NCI-H748 (cell line): Measurements from ENCODE around the gene SLC13A2.
A peak's percentile ranks its signal among the peaks of the same experiment; 100 is the strongest.

Experiments
- DNase-seq: peaks from one replicate; lab custom pipeline; 2025; ENCODE audit not compliant: unreplicated experiment; lab: John Stamatoyannopoulos, UW

Gene SLC13A2

DNA sequence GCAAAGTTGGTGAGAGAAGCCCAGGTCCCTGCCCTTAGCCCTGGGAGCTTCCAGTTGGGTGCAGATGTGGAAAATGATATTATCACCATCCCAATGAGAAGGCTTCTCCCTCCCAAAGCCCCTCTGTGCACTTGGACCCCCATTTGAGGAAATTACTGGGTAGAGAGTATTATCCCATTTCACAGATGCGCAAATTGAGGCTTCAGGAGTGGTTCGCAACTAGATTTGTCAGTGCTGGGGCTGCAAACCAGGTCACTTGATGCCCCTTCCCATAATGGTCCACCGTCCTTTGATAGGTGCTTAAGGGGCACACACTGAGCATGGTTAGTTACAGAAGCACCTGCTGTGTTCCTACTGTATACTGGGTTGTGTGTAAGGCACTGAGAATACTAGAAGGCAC is 18.4 kb downstream of the SLC13A2 start:
- DNase-seq = no peak

DNA sequence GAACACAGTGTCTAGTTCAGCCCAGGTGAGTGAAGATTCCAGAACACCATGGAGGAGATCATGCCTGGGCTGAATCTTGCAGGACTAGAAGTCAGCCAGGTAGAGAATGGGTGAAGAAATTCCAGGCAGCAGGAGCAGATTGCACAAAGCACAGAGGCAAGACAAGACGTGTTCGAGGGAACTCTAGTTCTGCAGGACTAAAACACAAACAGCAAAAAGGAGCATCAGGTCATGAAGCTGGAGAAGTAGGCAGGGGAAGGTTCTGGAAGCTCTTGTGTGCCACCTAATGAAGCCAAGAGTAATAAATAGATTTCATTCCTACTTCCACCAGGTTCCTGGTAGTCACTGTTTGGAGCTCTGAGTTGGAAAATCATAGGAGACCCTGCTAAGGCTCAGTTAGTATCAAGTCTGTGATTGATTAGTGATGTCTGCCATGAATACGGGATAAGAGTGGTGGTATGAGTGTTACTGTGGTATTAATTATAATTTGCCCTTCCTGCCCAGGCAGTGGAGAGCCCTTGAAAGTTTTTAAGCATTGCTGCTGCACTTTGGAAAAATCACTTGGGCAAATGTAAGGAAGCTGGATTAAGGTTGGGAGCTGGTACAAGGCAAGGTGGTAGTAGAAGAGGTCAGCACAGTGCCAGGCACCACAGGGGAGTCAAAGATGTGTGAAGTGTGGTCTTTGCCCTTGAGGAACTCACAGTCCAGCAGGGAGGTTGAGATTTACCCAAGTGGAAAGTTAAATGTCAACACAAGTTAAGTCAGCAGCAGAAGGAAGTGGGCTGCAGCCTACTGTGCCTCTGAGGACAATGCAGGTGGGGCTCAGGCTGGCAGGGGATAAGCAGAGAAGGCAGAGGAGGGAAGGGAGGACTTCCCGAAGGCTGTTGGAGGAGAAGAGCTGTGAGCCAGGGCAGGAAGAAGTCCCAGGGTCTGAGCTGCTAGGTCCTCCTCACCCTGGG is 19.2 kb downstream of the SLC13A2 start:
- DNase-seq = no peak

DNA sequence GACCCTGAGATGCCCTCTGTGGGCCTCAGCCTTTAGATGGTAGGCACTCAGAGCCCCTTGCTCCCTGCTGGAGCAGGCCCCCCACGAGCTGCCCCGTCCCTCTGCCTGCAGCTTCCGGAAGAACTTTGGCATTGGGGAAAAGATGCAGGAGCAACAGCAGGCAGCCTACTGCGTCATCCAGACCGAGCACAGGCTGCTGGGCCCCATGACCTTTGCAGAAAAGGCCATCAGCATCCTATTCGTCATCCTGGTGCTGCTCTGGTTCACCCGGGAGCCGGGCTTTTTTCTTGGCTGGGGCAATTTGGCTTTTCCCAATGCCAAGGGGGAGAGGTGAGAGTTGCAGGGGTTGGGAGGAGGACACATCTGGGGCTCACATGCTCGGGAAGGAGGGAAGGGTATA is 20.0 kb downstream of the SLC13A2 start:
- no peak for DNase-seq

DNA sequence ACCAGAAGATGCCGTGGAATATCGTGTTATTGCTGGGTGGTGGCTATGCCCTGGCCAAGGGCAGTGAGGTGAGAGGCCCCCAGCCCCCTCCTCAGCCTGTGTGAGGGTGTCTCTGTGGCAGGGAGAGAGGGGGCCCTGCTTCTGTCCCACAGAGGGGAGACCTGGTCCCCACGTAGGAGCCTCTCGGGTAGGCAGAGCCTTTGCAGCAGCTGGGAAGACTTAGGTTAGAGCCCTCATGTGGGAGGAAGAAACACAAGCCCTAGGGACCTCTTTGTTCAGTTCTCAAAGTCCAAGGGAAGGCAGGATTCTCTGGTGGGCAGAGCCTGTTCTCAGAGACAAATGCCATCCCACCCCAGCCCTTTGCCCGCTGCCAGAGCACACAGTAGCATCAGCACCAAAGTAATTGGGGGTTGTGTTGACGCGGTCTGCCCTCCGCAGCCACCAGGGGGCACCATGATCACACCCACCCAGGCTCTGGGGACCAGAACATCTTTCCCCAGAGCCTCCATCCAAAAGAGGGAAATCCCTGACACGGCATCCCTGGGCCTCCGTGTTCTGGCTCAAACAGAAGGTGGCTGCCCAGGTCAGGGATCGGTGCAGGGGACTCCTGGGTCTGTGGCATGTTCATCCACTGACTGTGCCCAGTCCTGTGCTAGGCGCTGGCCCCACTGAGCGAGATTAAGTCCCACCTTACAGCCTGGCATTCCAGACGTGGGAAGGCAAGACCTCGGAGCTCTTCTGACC is 21.2 kb downstream of the SLC13A2 start:
- DNase-seq = peak; percentile 73

DNA sequence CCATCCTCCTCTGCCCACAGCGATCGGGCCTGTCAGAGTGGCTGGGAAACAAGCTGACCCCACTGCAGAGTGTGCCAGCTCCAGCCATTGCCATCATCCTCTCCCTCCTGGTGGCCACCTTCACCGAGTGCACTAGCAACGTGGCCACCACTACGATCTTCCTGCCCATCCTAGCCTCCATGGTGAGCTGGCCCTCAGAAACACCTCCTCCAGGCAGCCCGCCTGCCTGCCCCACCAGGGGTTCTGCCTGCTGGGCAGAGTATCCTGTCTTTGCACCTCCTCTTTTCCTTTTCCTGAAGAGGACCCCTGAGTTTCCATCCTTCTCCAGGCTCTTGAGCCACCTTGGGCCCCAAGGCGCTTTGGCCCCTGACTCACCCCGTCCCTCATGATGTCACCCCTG is 22.2 kb downstream of the SLC13A2 start:
- DNase-seq = no peak

DNA sequence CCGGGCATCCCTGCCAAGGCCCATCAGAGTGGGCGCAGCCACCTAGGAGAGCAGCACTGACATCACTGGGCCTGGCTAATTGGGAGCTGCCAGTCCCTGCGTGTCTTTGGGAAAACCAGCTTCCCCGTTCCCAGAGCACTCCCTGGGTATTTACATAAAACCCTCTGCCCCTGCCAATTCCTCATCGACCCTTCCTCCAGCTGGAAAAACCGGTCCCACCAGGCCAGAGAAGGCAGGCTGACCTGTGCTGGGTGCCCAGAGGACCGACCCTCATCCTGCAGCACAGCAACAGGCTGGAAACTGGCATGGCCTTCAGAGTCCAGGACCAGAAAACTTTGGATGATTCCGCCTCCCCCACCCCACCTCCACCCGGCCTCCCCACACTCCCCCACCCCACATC is 24.5 kb downstream of the SLC13A2 start:
- peak; percentile 87 for DNase-seq

DNA sequence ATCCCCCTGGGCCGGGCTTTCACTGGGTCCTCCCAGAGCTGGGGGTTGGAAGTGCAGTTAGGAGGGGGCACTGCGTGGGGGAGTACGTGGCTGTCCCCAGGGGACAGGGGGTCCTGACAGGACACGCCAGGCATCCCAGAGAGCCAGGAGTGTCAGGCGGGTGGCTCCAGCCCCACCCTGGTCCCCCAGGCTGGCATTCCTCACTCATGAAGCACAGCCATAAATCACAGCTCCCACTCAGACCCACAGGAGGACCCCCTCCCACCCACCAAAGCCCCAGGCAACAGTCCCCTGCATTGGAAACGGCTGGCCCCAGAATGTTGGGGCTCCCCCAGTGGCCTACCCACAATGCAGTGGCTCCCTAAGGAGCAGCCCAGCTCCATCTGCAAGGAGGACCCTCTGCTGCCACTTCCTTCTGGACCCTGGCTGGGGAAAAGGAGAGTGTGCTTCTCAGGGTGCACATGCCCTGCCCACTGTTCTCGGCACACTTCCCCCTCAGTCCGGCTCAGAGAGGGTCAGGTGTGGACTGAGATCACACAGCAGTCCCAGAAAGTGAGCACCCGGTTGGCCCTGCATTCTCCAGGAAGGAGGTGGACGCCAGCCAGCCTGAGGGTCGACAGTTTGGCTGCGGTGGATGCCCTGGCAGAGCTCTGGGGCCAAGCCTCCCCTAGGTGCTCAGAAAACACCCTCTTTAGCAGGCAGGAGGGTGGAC is 25.4 kb downstream of the SLC13A2 start:
- DNase-seq = no peak

DNA sequence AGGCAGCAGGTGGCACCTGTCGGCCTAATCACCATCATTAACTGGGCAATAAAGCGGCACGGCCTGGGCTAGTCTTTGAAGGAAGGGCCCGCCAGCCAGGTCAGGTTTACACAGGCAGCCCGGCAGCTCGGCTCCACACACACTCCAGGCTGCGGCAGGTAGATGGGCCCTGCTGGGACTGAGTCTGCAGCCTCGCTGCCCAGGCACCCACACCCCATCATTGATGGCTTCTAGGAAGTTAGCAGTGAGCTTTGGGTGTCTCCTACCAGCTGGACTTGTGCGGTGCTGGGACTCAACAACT is 25.9 kb downstream of the SLC13A2 start:
- peak; percentile 76 for DNase-seq

DNA sequence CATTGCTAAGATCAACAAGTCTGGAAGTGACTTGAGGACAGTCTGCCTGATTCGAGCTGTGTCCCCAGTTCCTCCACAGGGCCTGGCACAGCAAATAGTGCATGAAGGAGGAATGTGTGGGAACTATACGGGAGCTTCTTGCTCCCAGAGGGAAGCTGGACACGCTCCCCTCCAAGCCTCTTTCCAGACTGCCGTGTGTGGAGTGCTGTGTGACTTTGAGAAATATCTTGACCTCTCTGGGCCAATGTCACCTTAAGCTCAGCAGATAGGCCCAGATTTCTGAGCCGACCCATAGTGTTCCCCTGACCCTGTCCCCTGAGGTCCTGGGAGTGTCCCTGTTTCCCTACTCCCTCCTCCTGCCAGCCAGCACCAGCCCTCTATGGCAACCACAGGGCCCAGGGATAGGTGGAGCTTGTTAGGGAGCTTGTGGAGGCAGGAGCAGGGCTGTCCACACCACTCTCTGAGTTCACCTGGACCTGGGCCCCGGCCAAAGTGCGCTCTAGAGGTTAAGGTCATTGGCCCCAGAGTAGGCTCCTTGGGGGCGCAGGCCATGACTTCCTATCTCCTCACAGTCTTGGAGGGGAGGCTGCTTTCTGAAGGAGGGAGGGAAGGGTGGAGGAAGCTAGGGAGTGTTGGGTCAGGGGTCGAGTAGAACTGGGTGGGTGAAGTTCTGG is 26.4 kb downstream of the SLC13A2 start:
- DNase-seq = no peak

DNA sequence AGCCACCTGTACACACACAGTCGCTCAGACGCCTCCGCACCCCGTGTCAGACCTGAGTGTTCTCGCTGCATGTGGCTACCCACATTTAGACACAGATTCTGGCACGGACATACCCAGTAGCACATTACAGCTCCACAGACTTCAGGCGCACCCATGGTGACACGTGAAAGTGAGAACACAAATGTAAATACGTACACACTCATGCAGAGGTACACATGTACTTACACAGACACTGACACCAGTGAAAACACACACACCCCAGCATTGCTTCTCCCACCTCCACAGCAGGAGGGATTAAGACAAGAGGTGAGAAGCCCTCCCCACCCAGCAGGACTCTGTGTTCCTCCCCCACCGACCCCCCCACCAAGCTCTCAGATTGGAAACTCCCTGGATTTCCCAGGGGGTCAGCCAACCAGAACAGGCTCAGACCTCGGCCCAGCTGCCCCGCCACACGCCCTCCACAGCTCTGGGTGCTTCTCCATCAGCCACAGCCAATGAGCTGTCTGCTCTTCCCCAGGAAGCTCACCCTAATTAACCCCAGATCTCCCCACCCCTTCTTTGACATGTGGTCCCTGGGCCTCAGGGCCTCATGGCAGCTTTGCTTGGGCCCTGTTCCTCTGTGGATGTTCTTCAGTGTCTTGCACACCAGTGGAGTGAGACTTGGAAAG is 27.4 kb downstream of the SLC13A2 start:
- DNase-seq = no peak

DNA sequence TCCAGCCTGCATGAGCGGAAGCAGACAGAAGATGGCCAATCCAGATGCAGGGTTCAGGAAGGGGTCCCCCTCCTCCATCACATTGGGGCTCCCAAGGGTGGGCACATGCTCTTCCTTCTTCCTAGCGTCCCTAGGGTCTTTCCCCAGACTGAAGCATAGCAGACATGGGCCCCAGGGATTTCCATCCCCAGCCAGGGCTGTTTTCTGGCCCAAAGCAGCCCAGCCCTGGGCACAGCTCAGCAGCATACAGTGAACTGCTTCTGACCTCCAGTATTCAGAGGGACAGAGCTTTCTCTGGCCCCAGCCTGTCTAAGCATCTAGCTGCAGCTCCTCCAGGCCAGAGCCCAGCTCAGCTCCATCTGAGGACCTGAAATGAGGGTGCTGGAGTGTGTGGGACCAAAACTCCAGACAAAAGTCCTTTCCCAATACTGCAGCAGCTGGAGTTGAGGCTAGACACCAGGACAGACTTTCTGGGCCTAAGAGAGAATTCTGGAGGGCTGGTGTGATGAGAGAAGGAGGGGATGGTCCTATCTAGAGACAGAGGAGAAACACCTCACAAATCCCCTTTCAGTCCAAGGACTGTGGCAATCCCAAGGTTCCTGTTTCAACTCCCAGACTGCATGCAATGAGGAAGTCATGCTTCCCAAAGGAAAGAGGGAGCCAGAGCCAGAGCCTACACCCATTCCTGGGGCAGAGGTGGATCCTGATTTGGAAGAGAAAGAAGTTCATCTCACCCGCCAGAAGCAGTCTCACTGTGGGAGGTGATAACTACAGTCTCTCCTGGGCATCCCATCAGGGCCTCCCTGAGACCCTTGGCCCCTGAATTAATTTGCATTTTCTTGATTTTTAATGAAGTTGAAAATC is 28.2 kb downstream of the SLC13A2 start:
- DNase-seq = no peak

DNA sequence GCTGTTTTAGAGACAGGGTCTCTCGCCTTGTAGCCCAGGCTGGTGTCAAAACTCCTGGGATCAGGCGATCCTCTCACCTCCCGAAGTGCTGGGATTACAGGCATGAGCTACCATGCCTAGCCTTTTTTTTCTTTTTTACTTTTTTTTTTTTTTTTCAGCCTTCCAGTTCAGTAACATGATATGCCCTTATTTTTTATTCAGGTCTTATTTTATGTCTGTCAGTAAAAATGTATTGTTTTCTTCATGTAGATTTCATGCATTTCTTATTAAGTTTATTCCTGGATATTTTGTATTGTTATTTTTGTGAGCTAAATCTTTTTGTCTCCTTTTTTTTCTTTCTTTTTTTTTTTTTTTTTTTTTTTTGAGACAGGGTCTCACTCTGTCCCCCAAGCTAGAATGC is 30.0 kb downstream of the SLC13A2 start:
- no peak for DNase-seq

DNA sequence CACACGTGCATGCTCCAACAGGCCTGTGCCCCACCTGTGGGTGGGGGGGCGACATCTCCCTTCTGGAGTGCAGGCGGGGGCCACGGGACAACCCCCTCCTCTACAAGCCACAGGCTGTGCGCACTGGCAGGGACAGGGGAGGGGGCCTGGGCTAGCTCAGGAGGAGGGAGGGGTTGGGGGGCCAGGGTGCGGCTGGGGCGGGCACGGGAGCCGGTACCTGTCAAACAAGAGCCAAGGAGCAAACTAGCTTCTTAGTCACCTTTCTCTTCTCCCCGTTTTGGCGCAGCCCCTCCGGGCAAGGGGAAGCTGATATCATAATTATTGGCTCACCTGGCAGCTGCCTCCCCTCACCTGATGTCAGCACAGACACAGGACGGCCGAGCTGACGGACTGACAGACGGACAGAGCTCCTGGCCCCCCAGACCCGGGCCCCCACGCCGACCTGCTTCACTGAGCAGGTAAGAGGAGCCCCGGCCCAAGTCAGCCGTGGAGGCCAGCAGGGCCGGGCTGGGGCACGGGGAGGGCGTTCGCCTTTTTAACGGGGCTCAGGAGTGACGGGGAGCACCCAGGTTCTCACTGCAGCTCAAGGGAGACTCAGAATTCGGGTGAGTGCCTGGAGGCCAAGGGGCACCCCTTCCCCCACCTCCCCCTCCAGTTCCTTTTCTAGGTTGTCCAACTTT is 32.7 kb downstream of the SLC13A2 start, which contains the start of gene FOXN1:
Gene FOXN1 (plus strand): TSS at position 363 of the 680 bp plus-strand sequence. CDS start 17,622 bp downstream, outside the sequence.
- no peak for DNase-seq

DNA sequence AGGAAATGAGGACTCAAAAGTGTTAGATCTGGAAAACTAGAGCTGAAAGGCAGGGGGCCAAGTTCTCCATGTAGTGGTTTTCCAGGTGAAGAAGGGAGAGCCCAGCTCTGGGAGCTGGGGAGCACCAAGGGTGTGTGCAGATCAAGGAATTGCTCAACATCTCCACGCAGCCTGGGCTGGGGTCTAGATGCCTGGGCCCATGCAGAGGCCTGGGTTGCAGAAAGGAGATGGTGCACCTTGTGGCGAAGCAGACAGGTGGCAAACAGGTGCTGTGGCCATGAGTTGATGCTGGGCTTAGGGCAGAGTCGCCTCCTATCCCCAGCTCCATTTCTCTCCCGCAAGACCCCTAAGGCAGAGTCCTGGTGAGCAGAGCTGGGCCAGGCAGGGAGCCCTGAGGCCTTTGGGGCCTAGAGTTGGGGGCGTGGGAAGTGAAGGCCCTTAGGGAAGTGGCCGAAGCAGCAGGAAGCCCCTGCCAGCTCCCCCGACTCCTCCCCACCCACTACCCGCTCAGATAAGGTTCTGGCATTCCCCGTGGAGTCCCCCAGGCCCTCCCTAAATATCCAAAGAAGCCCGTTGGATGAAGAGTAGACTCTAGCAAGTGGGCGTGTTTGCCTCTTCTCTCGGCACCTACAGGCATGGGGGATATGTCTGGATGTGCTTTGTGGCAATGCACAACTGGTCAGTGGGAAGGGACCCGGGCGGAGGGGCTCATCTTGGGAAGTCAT is 33.5 kb downstream of the SLC13A2 start:
- DNase-seq = no peak

DNA sequence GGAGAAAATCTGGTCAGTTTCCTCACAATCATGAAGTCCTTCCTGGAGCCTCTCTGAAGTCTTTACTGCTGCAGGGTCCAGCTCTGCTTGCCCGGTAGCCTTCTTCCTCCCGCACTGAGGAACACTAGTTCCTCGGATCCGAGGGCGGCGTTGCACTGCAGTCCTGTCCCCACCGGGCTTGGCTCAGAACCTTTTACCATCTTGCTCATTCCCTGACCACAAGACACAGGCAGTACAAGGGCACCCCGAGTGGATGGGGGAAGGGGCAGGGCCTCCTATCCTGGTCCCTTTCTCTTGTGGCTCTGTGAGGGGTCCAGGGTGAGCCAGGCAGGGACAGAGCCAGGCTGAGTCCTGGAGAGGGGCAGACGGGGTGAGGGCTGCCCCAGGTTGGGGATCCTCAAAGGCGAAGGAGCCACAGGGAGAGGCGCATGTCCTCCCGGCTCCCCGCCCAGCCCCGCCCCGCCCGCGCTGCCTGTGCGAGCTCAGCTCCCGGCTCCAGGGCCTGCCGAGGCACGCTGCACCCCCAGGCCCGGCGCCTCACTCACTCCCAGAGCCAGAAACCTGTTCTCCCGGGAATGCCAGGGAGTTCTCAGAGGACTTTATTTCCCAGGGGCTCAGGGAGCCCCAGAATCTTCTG is 34.2 kb downstream of the SLC13A2 start:
- no peak for DNase-seq

DNA sequence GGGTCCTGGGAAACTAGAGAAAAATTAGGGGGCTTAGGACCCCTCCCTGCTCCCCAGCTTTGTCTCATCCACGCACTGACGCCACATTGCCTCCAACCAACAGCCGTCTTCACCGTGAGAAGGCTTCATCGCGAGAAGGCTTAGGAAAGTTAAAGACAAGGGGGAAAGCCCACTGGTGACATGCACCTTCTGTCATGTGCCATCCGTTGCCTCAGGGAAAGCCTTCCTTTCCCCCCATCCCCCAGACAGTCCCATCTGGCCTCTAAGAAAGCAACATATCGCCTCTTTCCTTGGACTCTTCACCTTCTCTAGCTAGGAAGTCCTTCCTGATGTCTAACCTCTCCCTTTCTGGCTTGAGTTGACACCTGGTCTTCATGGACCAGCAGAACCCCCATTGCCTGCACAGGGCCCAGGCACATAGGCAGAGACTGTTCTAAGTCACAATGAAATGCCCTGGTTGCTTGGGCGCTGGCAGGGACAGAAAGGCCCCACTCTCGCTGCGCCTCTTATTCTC is 34.8 kb downstream of the SLC13A2 start:
- no peak for DNase-seq

DNA sequence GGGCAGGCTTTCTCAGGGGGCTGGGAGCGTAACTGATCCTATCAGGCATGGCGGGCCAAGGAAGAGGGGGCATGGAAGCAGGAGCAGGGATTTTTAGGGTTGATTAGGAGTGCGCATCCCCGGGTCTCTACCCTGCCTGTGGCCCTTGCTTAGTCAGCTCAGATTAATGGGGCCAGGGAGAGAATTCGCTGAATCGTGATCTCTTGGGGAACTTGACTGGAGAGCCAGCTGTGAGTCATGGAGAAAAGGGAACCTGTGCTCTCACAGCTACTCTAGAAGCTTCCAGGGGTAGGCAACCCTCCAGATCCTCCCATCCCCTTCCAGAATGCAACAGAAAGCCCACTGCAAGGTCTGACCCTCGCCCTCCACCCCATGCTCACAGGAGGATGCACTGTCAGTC is 36.3 kb downstream of the SLC13A2 start:
- DNase-seq = no peak
